GM21526 (cell line): ENCODE results near the gene TNIK.

Experiments used
- ATAC-seq: cut with Tn5 transposase; IDR thresholded peaks from one replicate; pipeline ENCODE4 v1.9.1; 2021; ENCODE audit warnings: moderate library complexity; ENCODE audit not compliant: unreplicated experiment, low FRiP score

TNIK gene

DNA sequence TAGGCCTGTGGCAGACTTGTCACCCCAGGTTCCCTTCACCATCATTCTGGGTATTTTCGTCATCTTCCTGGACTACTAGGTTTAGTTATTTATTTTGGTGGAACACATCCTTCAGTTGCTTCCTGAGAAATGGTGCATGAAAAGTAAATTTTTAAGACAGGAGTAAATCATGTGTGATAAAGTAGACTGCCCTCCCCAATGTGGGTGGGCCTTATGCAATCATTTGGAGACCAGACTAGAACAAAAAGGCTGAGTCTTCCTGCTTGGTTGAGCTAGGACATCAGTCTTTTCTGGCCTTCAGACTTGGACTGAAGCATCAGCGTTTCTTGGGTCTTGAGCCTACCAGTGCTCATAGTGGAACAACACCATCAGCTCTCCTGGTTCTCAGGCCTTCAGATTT lies 382.9 kb downstream of the TNIK start:
- ATAC-seq, result no peak

DNA sequence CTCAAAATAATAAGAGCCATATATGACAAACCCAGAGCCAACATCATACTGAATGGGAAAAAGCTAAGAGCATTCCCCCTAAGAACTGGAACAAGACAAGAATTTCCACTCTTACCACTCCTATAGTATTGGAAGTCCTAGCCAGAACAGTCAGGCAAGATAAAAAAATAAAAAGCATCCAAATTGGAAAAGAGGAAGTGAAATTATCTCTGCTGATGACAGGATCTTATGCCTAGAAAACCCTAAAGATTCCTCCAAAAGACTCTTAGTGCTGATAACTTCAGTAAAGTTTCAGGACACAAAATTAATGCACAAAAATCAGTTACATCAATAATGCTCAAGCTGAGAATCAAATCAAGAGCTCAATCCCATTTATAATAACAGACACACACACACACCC lies 387.8 kb downstream of the TNIK start:
- no peak for ATAC-seq

DNA sequence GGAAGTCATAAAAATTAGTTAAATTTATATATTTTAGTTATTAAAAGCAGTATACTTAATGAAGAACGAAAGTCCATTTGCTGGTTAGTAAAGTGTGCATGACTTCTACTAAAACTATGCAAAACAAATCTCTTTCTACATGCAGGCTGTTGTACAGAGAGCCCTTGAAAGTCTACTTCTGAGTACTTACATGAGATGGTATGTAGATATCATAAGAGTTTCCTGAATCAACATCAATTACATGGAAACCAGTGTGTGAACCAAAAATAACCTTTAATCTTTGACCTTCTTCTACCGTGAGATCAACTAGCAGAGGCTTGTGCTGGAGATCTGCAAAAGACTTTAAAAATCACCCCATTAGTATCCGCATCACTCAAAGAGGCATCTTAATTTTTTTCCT lies 391.5 kb downstream of the TNIK start:
- no peak for ATAC-seq

DNA sequence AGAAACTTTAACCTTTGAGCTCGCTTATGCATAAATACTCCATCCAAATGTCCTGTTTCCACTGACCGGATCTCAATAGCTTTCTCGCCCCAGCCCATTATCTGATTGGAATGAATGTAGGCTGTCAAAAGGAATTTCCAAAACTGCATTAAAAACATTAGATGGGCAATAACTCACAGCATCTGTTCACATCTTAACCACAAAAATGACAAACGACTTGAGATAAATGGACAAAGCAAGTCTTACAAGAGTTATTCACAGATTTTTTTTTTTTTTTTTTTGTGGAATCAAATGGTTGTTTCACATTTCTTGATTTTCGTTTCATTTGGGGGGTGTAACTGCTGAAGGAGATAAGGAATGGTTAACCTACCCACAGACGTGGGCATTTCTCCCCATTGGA lies 394.0 kb downstream of the TNIK start:
- no peak for ATAC-seq

DNA sequence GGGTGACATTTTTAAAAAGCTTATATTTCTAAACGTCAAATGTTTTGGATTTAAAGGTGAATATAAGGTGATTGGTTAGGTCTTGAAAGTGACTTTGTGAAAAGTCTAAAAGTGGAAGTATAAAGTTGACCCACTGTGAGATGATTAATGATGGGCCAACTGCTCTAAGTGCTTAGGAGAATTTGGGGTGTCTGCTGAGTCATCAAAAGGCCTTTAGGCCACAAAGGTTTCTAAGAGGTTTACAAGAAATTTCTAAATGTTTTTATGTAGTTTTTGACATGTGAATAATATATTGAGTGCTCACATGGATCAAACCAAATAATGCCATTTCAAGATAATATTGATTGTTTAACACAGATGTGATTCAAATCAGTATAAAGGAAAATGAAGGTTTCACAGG lies 394.5 kb downstream of the TNIK start:
- ATAC-seq, result no peak

DNA sequence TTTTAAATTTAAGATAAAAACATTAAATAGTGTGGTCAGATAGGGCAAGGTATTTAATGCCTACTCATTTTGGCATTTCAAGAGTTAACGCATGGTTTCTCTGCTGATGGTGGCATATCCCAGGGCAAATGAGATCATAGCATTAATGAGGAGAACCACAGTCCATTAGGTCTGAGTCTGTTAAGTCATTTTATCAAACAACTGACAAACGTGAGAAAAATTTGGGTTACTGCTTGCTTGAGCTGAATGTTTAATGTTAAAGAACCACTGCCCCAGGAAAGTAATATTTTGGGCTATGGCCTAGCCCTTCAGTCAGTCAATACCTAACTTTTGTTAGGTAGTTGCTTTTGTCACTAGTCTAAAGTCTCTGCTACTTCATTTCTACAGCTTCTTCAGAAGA lies 395.7 kb downstream of the TNIK start:
- no peak for ATAC-seq

DNA sequence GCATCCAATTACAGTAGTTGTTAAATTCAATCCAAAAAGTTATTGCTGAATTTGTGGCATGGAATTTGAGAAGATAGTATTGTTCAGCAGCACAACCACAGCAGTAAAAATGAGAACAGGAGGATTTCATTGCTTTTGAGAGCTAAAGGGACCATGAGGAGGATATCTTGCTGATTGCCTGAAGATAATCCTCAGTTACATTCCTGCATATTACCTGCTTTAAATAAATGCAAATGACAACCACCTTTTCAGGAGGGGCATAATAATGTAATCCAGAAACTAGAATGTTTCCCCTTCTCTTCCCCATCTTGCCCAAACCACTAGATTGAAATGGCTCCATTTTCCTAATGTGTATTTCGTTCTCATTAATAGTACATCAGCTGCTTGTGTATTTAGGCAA lies 398.5 kb downstream of the TNIK start:
- no peak for ATAC-seq

DNA sequence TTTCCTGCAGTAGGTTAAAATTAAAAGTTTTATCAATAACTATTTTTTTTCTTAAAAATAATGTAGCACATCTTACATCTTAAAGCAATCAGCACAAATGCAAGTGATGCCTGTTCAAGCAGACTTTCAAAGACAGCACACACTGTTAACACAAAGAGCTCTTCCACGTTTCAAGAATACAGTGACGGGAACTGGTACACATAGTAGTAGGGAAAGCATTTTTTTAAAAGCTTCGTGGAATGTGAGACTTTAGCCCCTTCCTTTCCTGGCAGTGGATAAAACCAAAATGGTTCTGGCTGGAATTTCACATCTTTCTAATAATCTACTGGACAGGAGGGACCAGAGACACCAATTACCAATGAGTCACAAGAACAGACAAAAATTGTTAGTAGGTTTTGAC lies 400.2 kb downstream of the TNIK start:
- no peak for ATAC-seq

DNA sequence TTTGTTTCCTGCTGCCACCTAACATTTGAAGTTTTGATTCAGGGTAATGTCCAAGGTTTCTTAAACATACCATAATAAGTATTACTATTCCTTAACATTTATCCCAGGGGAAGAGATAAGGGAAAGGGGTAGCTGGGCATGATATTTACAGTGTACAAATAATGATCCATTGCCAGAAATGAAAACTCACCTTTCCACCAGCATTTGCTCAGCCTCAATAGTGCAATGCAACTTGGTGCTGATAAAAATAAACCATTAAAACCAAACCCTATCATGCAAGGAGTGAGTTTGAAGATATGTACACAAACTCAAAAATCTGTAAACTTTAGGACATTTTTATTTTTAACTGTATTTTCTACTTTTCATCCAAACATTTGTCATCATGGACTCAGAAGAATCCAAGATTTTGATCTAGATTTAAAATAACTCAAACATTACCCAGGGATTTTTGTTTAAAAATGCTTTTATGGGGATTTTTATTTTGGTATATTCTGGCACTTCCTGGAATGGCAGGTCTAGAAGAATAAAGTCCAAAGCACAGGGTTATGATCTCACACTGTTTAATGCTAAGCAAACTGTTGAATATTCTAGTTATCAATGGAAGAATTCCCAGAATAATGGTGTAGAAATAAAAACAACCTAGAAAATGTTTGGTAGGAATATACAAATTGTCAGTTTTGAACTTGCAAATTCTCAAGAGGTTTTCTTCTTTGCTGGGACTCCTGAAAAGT lies 401.2 kb downstream of the TNIK start:
- no peak for ATAC-seq

DNA sequence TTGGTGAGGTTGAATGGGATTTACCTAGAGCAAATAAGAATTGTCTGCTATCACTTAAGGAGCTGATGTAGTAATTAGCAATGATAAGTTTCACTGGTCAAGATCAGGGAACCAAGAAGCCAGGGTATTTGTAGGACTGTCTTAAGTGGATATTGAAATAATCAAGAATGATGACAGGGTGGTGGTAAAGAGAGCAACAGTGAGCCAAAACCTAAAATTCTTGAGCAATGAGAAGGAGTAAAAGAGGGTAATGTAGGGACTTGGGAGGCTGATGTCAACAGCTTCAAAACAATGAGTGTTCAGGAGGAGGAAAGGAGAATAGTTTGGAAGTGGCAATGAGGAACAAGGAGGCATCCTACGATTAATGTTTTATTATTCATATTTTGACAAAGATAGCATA lies 402.1 kb downstream of the TNIK start:
- no peak for ATAC-seq

DNA sequence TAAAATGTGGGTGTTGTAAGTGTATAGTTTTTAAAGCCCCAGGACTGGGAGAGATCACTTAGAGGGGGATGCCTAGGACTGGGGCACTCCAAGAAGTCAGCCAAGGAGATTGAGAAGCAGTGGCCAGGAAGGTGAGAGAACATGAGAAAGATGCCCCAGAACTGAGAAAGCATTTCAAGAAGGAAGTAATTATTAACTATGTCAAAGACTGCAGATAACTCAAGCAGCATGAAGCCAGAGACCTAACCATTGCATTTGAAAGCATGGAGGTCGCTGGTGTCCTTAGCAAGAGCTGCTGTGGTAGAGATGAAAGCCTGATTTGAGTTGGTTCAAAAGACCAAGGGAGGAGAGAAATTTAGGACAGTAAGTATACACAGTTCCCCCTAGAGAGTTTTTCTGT lies 403.1 kb downstream of the TNIK start:
- no peak for ATAC-seq

DNA sequence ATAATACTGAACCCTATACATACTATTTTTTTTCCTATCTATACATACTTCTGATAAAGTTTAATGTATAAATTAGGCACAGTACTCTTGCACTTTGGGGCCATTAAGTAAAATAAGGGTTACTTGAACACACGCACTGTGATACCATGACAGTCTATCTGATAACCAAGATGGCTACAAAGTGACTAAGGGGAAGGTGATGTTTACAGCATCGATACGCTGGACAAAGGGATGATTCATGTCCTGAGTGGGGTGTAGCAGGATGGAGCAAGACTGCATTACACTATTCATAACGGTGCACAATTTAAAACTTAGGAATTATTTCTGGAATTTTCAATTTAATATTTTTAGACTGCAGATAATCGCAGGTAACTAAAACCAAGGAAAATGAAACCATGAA lies 403.7 kb downstream of the TNIK start:
- ATAC-seq, result no peak

DNA sequence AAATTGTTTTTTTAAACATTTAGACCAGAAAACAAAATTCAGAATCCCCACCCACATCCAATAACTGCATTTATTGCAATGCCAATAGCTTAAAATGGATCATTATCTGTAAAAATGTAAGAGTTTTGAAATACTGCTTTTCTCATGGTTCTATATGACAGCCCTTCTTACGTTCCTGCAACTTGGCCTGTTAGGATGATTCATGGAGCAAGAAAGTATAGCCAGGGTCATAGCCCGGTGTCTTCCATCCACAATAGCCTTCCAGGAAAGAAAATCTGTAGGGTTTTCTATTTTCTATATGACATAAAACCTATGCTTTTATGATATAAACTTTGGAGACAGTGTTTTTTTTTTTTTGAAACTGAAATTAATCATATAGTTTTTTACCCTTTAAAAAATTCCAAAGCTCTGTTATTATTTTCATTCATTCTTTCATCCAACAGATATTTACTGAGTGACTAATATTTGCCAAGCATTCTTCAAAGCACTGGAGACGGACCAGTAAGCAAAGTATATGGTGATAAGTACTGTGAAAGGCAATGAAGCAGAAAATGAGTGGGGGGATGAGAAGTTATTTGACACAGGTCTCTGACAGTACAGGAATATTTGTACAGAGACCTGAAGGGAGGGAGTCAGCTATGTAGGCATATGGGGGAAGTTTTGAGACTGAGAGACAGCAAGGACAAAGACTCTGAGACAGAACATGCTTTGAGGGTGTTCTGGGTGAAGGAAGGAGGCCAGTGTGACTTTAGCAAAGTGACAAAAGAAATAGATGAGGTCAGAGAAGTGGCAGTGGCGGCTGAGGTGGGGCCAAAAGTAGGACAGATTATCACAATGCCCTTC lies 404.6 kb downstream of the TNIK start:
- ATAC-seq, result no peak

DNA sequence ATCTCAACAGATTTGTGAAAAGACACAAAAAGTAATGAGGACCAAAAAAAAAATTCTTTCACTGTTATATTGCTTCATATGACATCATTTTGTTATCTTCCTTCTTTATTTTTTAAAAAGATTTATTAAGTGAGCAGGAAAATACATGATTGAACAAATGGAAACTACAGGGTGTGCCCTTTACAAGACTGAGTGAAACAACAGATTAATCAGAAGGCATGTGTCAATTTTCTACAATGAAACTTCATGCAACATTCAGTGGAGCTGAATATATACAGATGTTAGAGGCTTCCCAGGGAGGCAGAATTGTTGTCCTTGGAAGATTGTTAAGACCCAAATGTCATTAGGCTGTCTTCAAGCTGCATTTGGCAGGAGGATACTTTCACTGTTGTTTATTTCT lies 405.3 kb downstream of the TNIK start:
- ATAC-seq, result no peak

DNA sequence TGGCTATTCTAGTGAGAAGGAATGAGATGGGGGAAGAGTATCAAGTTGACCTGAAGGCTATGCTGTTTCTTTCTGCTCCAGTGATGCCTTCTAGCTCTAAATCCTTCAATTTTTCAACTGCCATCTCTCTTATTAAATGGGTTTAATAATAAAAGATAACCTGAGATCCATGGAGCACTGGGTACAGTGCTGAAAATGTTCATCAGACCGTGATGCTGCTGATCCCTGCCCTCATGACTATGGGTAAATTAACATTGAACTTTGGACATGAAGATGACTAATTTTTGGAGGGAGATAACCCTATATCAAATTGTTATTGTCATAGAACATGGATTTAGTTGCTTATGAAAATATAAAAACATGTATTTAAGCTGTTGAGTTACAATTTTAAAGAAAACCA lies 406.0 kb downstream of the TNIK start:
- ATAC-seq, result no peak

DNA sequence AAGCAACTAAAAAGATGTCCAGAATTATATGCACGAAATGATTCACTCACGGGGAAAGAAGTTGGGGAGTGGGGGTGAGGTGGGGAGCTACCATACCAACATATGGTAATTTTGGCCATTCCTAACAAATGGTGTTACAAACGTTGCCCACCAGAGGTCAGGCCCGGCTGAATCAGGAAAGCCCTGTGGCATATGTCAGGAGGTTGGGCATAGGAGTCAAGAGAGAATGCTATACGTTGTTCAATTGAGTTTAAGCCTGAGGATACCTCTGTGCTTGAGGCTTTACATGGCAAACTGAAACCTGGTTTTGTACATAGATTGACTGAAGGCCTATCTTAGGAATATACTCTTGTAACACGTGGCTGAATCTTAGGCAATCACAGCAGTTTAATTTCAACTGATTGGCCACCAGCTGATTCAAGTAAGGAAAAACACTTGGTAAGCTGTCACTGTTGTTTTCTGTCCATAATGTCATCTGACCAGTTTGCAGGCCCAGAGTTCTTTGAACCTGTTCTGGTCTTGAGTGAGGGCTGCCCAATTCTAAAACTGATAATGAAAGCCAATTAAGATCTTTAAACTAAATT lies 410.3 kb downstream of the TNIK start:
- ATAC-seq, result peak; percentile 94

DNA sequence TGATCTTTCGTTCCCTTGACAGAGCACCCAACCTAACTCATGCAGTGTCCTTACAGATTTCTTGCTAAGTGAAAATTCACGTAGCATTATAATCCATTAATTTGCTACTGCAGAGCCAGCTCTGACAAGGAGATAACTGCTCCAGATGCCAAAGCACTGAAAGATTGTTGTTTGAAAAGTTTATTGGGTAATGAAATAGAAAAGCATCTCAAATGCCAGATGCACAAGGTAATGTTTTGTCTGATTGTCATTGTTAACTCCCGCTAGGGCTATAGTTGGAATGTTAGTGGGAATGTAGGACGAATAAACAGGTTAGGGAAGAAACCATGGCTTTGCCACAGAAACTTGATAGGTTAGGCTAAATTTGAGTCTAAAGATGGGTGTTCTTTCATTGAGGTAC lies 413.4 kb downstream of the TNIK start:
- no peak for ATAC-seq

DNA sequence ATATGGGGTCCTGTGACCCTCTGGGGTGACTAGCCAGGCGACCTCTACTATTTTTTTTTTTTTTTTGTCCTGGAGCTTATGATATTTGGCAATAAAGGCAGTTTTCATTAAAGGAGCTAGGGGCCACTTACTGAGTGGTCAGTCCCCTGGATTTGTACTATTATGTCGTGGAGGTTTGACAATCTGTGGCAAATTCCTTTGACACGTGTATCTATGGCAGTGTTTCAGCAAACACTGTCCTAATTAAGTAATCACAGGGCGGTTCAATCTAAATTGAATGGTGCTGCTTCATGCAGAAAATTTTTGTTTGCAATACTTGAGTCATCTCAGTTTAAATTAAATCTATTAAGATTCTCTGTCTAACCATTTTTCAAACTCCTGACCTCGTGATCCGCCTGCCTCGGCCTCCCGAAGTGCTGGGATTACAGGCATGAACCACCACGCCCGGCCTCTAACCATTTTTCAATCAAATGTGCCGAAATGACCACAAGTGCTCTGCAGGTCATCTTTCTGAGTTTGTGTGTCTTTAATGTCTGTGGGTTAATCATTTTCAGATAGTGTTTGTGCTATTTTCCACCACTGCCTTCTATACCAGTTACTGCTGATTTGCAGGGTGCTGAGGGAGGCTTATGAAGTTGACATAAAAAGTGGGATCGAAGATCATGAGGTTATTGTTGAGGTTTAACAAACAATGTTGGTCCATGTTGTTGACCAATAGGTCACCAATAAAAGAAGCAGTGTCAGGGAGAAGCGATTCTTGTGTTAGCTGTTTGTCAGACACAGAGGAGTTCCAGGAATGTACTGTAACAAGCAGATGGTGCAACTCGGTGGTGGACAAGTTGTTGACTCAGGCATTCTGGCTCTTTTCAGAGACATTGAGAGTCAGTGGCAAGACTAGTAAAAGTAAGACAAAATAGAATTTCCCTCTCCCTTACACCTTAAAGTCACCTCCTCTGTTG lies 415.1 kb downstream of the TNIK start:
- ATAC-seq, result no peak

DNA sequence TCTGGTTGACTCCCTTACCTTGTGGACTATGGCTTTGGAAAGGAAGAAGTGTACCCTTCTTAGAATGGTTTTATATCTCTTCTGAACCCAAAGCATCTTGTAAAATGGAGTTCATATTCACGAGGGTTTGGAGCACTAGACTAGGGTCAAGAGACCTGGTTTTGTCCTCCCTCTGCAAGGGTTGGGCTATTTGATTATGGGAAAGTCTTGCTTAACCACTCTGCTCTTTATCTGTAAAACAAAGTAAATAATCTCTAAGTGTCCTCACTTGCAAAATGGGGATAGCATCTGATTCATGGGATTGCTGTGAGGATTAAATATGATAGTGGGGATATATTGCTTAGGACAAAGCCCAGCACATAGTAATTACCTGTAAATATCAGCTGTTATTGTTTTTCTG lies 415.8 kb downstream of the TNIK start:
- no peak for ATAC-seq

DNA sequence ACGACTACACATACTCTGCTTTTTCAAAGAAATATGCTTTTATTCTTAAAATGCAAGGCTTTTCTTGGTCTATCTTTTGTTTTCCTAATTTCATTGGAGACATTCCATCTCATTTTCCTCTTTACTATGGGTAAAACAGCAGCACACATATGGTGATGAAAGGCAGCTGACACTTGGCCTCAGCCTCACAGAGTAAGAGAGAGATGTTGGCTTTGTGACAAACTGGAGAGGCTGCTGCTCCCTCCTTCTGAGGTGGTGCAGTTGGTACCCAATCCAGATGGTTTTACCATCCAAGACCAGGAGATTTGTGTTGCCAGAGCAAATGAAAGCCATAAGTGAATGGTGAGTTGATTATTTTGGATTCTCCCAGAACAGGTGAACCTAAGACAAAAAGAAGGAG lies 420.5 kb downstream of the TNIK start:
- ATAC-seq, result no peak

DNA sequence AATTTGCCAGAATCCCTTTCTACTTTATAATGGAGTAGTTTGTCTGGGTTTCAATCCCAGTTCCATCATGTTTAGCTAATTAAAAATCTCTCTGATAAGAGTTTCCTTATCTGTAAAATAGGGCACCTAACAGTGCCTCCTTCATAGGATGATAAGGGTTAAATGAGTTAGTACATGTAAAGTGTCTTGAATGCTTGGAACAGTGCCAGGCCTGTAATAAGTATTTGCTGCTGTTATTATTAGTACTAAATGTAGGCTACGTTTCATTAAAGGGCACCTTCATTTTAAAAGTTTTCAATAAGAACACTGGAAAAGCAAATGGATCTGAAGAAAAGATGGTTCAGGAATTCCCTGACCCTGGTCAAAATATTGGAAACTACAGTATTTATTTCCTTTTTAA lies 421.9 kb downstream of the TNIK start:
- no peak for ATAC-seq
